Activated T-helper 1 cell treated with anti-CD3 and anti-CD28 coated beads, Interleukin-2, amount 50 U/mL, for 16 hours (primary cell): ENCODE results near the gene GPR31.
"Not testable (repeated sequence)": the region's sequence is repeated elsewhere in the genome, so short reads cannot be mapped to it uniquely, and the experiment has no call there.

Experiments
- DNase-seq, 2 donors: peaks; one replicate each; pipeline ENCODE4 v3.0.0-alpha.2; 2020; ENCODE audit warnings: low read depth in 1 of 2, low spot score in 1 of 2

Gene GPR31

DNA sequence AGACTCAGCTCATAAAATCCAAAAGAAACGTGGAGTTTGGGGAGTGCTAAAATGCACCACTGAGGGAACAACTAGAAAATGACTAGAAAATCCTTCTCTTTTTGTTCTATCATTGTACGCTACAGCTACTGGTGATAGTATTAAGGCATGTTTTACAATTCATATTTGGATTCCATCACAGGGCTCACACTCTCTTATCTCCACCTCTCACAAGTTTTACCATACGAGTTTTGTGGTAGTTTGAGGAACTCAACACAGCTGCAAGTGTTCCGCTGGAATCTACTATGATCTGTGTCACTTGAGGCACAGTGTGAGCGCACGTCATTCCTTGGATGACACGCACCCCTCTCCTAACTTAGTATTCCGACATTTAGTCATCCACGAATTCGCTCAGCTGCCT is 9.9 kb upstream of the GPR31 start:
- not testable (repeated sequence) for DNase-seq

- DNase-seq, result no peak
Observed at GRCh38 chr6:167165858-167166471, 8.2 kb upstream of the GPR31 start.

DNA sequence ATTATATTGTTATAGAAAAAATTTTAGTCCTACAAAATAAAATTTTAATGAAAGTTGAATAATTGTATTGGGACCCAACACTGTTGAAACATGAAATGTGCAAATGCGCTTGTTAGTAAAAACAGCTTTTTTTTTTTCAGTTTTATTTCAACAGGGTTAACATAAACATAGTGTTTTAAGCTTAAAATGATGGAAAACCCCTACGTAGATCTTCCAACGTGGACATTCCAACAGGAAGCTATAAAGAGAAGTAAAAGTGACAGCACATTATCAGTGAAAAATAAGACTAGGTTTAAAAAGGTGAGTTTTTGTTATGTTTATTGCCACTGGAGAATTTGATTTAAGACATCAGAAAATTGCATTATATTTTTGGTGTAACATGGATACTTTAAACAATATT is 6.5 kb upstream of the GPR31 start:
- DNase-seq, result no peak

DNA sequence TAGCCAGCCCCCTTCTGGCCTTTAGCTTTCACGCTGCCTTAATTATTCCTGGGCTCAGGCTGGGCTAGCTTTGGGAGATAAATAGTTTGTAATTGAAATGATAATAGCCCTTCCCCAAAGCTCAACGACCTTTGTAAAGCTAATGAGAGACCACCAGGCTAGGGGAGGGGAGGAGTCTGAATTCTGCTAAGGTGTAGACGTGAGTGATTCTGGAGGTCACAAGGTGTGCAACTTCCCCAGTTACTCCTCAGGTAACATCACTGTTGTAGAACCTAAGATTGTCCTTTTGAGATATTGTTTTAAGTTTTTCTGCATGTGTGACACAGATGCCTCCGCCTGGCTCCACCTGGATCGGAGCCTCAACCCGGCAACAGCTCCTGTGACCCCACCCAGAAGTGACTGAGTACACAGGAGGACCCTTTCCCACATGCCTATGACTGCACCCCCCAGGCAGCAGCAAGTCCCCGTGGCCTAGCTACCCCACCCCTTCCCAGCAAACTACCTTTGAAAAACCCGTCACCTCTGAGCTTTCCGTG is 5.8 kb upstream of the GPR31 start:
- no peak for DNase-seq

DNA sequence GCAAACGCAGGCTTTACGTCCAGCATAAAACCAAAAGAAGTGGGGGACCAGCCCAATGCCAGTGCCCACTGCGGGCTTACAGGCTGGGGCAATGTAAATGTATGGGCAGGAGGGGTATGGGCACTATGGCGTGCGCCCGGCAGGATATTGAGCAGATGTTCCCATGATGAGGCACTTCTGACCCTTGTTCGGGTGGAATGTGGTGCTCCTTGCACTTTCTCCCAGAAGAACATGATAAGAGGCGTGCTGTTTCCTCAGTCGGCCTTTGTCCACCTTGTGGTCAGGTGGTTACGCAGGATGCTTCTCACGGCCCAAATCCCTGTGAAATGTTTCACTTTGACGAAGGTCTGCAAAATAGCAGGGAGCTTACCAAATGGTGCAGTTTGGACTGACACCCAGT is 4.8 kb upstream of the GPR31 start:
- no peak for DNase-seq

GRCh38 chr6:167161851-167162467 is 4.2 kb upstream of the GPR31 start:
- DNase-seq, result no peak

GRCh38 chr6:167157414-167157813 is 366 bp downstream of the GPR31 start:
- no peak for DNase-seq

DNA sequence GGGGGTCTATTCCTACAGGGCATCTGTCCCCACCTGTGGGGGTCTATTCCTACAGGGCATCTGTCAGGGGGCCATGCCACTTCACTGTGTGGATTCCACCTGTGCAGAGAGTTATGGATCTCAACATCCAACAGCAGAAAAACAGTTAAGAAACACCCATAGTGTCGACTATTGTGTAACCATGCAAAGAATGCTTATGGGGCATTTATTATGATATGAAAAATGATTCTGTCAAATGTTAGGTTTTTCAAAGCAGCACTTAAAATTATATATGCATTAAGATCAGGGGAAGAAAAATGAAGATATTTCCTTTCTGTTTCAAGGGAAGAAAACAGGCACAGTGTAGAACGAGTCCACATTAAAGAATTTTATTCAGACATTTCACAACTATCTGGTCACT is 2.9 kb downstream of the GPR31 start:
- no peak for DNase-seq

- DNase-seq, result no peak
Observed at GRCh38 chr6:167154291-167154690, 3.5 kb downstream of the GPR31 start.

DNA sequence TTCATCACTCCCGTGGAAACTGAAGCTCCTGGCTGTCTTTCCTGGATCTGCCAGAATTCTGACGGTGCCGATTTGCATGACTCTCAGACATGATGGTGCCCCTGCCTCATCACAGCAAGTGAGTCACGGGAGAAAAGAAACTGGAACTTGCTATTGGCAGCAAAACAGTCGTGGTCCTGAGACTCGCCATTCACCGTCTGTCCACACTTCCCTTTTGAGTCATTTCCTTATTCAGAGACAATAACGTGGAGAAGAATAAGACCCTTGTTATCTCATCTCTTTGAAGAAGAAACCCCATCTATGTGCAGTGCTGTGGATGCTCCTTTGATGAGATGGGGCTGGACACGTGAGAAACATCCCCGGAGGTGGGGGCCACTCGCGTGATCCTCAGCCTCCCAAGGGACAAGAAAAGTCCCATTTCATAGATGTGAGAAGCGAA is 4.2 kb downstream of the GPR31 start:
- DNase-seq, result no peak

DNA sequence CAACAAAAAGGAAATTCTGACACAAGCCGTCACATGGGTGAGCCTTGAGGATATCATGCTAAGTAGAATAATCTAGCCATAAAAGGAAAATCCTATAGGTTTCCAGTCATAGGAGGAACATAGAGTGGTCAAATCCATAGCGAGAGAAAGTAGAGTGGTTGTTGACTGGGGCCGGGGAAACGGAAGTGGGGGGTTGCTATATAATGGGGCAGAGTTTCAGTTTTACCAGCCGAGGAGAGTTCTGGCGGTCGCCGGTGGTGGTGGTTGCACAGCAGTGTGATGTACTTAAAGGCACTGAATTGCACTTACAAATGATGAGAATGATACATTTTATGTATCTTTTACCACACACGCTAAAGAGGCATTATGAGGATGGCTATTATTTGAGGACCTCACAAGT is 4.9 kb downstream of the GPR31 start:
- no peak for DNase-seq

GRCh38 chr6:167151648-167152047 is 6.1 kb downstream of the GPR31 start:
- no peak for DNase-seq

GRCh38 chr6:167150941-167151549 is 6.7 kb downstream of the GPR31 start:
- no peak for DNase-seq

- no peak for DNase-seq
Observed at GRCh38 chr6:167148997-167149396, 8.8 kb downstream of the GPR31 start.

GRCh38 chr6:167148021-167148420 is 9.8 kb downstream of the GPR31 start:
- no peak for DNase-seq

DNA sequence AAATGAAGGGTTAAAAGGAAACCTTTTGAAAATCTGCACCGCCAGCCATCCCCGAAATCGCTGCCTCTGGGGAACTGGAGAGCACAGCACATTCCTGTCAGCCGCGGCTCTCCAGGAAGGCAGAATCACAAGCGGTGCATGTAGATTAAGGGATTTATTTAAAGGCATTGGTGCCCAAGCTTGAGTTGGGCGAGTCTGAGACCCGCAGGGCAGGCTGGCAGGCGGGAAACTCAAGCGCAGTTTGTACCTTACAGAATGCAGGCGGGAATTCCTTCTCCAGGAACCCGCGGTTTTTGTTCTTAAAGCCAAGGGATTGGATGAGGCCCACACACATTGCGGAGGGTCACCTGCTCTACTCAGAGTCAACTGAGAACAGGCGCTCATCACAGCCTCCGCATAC is 10.8 kb downstream of the GPR31 start:
- DNase-seq, result no peak

DNA sequence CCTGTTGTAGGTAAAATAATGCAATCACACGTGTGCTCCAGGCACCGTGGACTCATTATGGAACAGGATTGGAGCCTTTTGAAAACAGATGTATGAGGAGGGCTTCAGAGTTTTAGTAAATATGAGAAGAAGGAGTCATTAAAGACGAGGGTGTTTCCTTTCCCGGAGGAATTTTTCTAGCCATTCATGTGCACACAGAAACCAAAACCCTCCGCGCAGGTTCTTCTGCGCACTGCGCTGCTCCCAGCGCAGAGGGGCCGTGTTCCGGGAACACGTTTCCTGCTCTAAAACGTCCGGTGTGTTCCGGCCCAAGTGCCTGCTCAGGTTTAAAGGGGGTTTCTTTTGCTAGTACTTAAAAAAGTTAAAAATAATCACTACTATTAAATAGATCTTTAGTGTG is 11.6 kb downstream of the GPR31 start:
- DNase-seq, result no peak

DNA sequence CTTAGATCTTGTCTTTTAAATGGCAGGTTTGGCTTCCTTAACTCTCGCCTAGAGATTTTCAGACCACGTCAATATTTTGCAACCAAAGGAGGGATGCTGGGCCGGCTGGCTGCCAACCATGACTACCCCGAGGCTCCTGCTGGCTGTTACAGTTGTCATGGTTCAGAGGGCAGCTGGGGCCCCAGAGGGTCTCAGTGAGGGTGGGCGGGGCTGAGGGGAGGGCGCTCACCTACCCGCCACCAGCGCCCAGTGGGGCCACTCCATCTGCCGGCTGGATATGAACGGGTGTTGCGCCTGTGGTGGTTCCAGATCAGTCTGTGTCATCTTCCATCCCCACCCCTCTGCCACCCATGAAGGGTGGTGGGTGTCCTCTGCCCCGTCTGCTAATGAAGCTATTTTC is 12.3 kb downstream of the GPR31 start:
- DNase-seq, result no peak

DNA sequence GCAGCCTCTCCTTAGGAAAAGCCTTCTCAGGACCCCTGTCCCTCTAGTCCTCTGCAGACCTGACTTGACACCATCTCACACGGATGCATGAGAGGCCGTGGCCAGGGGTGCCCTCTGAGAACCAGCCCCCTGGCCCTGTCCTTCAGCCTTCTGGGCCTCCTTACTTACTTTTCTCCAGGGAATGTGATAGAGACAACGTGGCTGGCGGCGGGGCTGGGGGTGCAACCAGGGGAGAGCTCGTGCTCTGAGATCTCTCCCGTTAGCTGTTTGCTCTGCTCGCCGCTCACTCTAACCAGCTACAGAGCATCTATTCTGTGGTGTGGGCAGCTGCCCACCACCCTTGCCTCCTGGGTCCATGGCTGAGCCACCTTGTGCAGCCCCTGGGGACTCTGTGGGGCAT is 14.7 kb downstream of the GPR31 start:
- no peak for DNase-seq

DNA sequence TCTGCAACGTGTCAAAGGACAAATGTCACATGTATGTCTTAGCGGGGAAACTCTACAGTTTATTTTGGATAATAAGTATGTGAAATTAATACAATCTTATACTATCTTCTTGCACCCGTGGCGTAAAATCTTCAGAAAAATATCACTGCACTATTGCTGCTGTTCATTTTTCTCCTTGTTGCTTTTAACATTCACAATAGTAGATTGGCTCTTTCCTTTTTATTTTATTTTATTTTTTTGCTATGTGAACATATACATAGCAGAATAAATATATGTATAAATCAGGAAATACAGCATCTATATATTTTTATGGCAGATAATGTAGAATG is 15.4 kb downstream of the GPR31 start:
- DNase-seq, result no peak

- peak in 1 of 2 donors; percentile 24 for DNase-seq
Observed at GRCh38 chr6:167141667-167142432, 15.9 kb downstream of the GPR31 start.
